Gastrocnemius medialis (tissue), 4 donors: Measurements from ENCODE around the gene SUPT3H.

Experiments used
- CTCF ChIP-seq, 5 experiments: fragments of 450-650 bp in 3 of 5; fragments of 200-600 bp in 2 of 5; sonication (generic) in 2 of 5; IDR thresholded peaks in 4 of 5; conservative IDR thresholded peaks in 1 of 5; 1 replicate in 4 of 5; 2 replicates in 1 of 5; pipeline ENCODE4 v1.5.1; 2016 to 2019; ENCODE audit warnings: antibody characterized with exemption in 5 of 5, mild to moderate bottlenecking in 3 of 5, moderate library complexity in 3 of 5
- POLR2A ChIP-seq, 2 donors: fragments of 450-650 bp; IDR thresholded peaks; one replicate each; pipeline ENCODE4 v1.6.1; 2017; ENCODE audit warnings: antibody characterized with exemption in 2 of 2, mild to moderate bottlenecking in 2 of 2, moderate library complexity in 2 of 2

- no peak for TF ChIP-seq POLR2A (IDR thresholded peaks at IDR 0.05)
- no peak for TF ChIP-seq CTCF (IDR thresholded peaks at IDR 0.05 in 4 of 5, conservative IDR thresholded peaks at IDR 0.05 in 1 of 5)
Measured at GRCh38 chr6:45365036-45365435, 12.7 kb downstream of the SUPT3H start.
